Sigmoid colon (tissue), 7 donors: ENCODE measurements around the gene SREBF2. TPM values are rescaled to one million over a fixed set of nuclear protein-coding genes. Genes with fewer than 3 reads are reported as not detected.

Source experiments
- DNase-seq: peaks from one replicate; pipeline ENCODE4 v3.0.0-alpha.2; 2019
- H3K27ac ChIP-seq, 4 donors: fragments of 200-600 bp; sonication (generic); one replicate each; pipeline ENCODE4 v1.5.1; 2016 to 2019; ENCODE audit warnings: mild to moderate bottlenecking in 1 of 4
- H3K27me3 ChIP-seq, 3 donors: fragments of 200-600 bp; sonication (generic); one replicate each; pipeline ENCODE4 v1.5.1; 2019; ENCODE audit warnings: mild to moderate bottlenecking in 1 of 3
- H3K36me3 ChIP-seq, 4 donors: fragments of 200-600 bp; sonication (generic); one replicate each; pipeline ENCODE4 v1.5.1; 2016 to 2019
- H3K4me1 ChIP-seq, 4 donors: fragments of 200-600 bp; sonication (generic); one replicate each; pipeline ENCODE4 v1.5.1; 2017 to 2019
- H3K4me3 ChIP-seq, 4 donors: fragments of 200-600 bp; sonication (generic); one replicate each; pipeline ENCODE4 v1.5.1; 2017 to 2019; ENCODE audit warnings: mild to moderate bottlenecking in 2 of 4, moderate library complexity in 1 of 4
- H3K9me3 ChIP-seq, 4 donors: fragments of 200-600 bp in 3 of 4; sonication (generic) in 3 of 4; one replicate each; pipeline versions ENCODE4 v1.5.1 to v1.6.1; 2013 to 2019
- EP300 ChIP-seq, 4 donors: sonication (generic); formaldehyde crosslinking; IDR thresholded peaks; one replicate each; pipeline ENCODE4 v1.6.1; 2017; ENCODE audit warnings: antibody characterized with exemption in 4 of 4
- POLR2A ChIP-seq, 2 donors: fragments of 450-650 bp; IDR thresholded peaks; one replicate each; pipeline ENCODE4 v1.6.1; 2016; ENCODE audit warnings: antibody characterized with exemption in 2 of 2, mild to moderate bottlenecking in 2 of 2, moderate library complexity in 2 of 2
- POLR2AphosphoS5 ChIP-seq, 4 donors: sonication (generic); formaldehyde crosslinking; IDR thresholded peaks; one replicate each; pipeline ENCODE4 v1.6.1; 2017; ENCODE audit warnings: antibody characterized with exemption in 4 of 4
- WGBS, 2 donors: extraction: QIAGEN DNeasy Blood & Tissue Kit; methylation state at CpG; one replicate each; pipeline ENCODE4 v1.1.7; 2013; 5-methylcytosine and 5-hydroxymethylcytosine counted together
- intact Hi-C: fragments of 100-400 bp; cut with DNase I; formaldehyde crosslinking; loops from one replicate; pipeline ENCODE4 v1.15.1; 2023
- polyA plus RNA-seq, 3 donors: library from polyadenylated mRNA; stranded (reverse); fragments of 200-250 nt; gene quantifications; one replicate each; pipeline ENCODE4 v1.2.3, GENCODE V29; 2013
- total RNA-seq, 4 donors: library from RNA; depleted of rRNA; stranded (reverse); fragments of >200 nt; gene quantifications; one replicate each; pipeline ENCODE4 v1.1.0, GENCODE V29; 2016
- TF ChIP-seq, protein P1 (sequence below), 4 experiments: fragments of 450-650 bp in 3 of 4; fragments of 200-600 bp in 1 of 4; IDR thresholded peaks; one replicate each; pipeline ENCODE4 v1.5.1; 2016 to 2019; ENCODE audit warnings: antibody characterized with exemption in 4 of 4, mild to moderate bottlenecking in 3 of 4, moderate library complexity in 2 of 4
- donor health status: healthy with polysubstance abuse.
- donor health status: Bipolar disorder and iron deficiency.
- donor health status: healthy.

SREBF2 gene
- total and polyA plus RNA-seq, 7 donors, result 13.8 to 132 (median 25.3) TPM

DNA sequence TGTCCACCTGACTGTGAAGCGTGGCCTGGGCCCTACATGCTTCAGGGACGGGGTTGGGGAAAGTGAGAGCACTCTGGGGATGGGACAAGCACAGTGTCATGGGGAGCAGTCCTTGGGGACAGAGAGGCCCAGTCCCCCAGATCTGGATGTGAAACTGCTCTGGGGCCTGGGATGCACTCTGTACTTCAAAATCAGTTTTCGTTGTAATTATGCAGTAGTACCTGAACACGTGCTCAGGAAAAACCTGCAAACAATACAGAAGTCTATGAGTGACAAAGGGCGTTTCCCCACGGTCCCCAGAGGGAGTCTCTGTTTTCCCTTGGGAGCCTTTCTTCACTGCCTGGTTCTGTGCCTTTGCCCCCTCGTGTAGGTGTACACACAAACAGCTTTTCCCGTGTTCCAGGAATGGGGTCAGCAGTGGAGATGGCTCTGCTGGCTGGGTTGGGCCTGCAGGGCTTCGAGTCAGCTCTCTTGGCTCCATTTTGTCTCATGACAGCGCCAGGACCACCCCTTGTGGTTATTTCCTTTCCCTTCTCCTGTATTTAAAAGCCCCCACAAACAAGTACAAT lies 98.9 kb downstream of the SREBF2 start:
- TF ChIP-seq, protein P1, sequence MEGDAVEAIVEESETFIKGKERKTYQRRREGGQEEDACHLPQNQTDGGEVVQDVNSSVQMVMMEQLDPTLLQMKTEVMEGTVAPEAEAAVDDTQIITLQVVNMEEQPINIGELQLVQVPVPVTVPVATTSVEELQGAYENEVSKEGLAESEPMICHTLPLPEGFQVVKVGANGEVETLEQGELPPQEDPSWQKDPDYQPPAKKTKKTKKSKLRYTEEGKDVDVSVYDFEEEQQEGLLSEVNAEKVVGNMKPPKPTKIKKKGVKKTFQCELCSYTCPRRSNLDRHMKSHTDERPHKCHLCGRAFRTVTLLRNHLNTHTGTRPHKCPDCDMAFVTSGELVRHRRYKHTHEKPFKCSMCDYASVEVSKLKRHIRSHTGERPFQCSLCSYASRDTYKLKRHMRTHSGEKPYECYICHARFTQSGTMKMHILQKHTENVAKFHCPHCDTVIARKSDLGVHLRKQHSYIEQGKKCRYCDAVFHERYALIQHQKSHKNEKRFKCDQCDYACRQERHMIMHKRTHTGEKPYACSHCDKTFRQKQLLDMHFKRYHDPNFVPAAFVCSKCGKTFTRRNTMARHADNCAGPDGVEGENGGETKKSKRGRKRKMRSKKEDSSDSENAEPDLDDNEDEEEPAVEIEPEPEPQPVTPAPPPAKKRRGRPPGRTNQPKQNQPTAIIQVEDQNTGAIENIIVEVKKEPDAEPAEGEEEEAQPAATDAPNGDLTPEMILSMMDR (IDR thresholded peaks at IDR 0.05), result no peak
- TF ChIP-seq POLR2AphosphoS5 (IDR thresholded peaks at IDR 0.05) (no peak), POLR2A (IDR thresholded peaks at IDR 0.05) (no peak), EP300 (IDR thresholded peaks at IDR 0.05) (no peak)
- Histone ChIP-seq H3K9me3 (no peaks in the 10 kb centered on the region), H3K4me3 (no peak overlapping the region), H3K27me3 (peaks cover 0 to 4% (median under 1%) of the 10 kb centered on the region in 3 donors), H3K36me3 (no peaks in the 10 kb centered on the region), H3K27ac (no peak overlapping the region), H3K4me1 (peaks cover 0 to under 1% (median under 1%) of the 10 kb centered on the region in 4 donors)
- intact Hi-C loops, result no loop called here
- WGBS, 2 donors, result 65 to 71% methylated on average over 10 of the region's 10 CpGs
- DNase-seq, result no peak

- intact Hi-C loops, result no loop called here
- TF ChIP-seq EP300 (IDR thresholded peaks at IDR 0.05) (no peak), POLR2A (IDR thresholded peaks at IDR 0.05) (no peak), POLR2AphosphoS5 (IDR thresholded peaks at IDR 0.05) (no peak)
- TF ChIP-seq, protein P1 (IDR thresholded peaks at IDR 0.05), result no peak
- Histone ChIP-seq H3K27ac (no peak overlapping the region), H3K36me3 (no peaks in the 10 kb centered on the region), H3K4me3 (no peak overlapping the region), H3K4me1 (no peaks in the 10 kb centered on the region), H3K27me3 (no peaks in the 10 kb centered on the region), H3K9me3 (no peaks in the 10 kb centered on the region)
- WGBS, 2 donors, result 94% methylated on average over 12 of the region's 12 CpGs
- DNase-seq, result no peak
Measured at GRCh38 chr22:41932353-41932752, 99.4 kb downstream of the SREBF2 start.

- WGBS, 2 donors, result 71 to 80% methylated on average over 16 of the region's 16 CpGs
- Histone ChIP-seq H3K4me1 (peaks cover 0 to 3% (median 2%) of the 10 kb centered on the region in 4 donors), H3K36me3 (no peaks in the 10 kb centered on the region), H3K9me3 (no peaks in the 10 kb centered on the region), H3K27me3 (no peaks in the 10 kb centered on the region), H3K4me3 (no peak overlapping the region), H3K27ac (no peak overlapping the region)
- intact Hi-C loops, result no loop called here
- TF ChIP-seq EP300 (IDR thresholded peaks at IDR 0.05) (no peak), POLR2A (IDR thresholded peaks at IDR 0.05) (no peak), POLR2AphosphoS5 (IDR thresholded peaks at IDR 0.05) (no peak)
- DNase-seq, result no peak
Measured at GRCh38 chr22:41933411-41934177, 100.7 kb downstream of the SREBF2 start.

- H3K27me3 ChIP-seq, result no peaks in the 10 kb centered on the region
- H3K9me3 ChIP-seq, result no peaks in the 10 kb centered on the region
- 92 to 95% methylated on average over 17 of the region's 17 CpGs for WGBS, 2 donors
- H3K4me3 ChIP-seq, result no peak overlapping the region
- DNase-seq, result no peak
- intact Hi-C loops, result no loop called here
- TF ChIP-seq, protein P1 (IDR thresholded peaks at IDR 0.05), result no peak
- TF ChIP-seq EP300 (IDR thresholded peaks at IDR 0.05) (no peak), POLR2A (IDR thresholded peaks at IDR 0.05) (no peak), POLR2AphosphoS5 (IDR thresholded peaks at IDR 0.05) (no peak)
- H3K36me3 ChIP-seq, result no peaks in the 10 kb centered on the region
- H3K4me1 ChIP-seq, result peaks cover 0 to 11% (median 10%) of the 10 kb centered on the region in 4 donors
- H3K27ac ChIP-seq, result no peak overlapping the region
Measured at GRCh38 chr22:41934284-41935014, 101.5 kb downstream of the SREBF2 start.

DNA sequence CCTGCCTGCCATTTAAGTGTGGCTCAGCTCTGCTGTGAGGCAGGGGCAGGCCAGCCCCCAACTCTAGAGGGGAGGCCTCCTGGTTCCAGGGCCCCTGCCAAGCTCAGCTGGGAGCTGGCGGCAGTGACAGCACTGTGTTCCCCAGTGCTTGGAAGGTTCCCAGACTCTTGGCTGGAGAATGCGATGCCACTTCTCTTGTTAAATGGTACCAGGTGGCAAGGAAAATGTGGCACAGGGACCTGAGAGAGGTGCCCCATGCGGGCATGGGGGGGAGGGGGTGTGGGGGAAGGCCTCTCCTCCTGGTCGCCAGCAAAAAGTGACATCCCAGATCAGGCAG lies 102.1 kb downstream of the SREBF2 start:
- Histone ChIP-seq H3K27me3 (no peaks in the 10 kb centered on the region), H3K4me1 (peaks cover 0 to 11% (median 10%) of the 10 kb centered on the region in 4 donors), H3K4me3 (no peak overlapping the region), H3K9me3 (no peaks in the 10 kb centered on the region), H3K36me3 (no peaks in the 10 kb centered on the region), H3K27ac (no peak overlapping the region)
- intact Hi-C loops, result no loop called here
- 93 to 97% methylated on average over 4 of the region's 4 CpGs for WGBS, 2 donors
- TF ChIP-seq, protein P1 (IDR thresholded peaks at IDR 0.05), result no peak
- TF ChIP-seq POLR2AphosphoS5 (IDR thresholded peaks at IDR 0.05), result no peak
- no peak for TF ChIP-seq EP300 (IDR thresholded peaks at IDR 0.05)
- no peak for TF ChIP-seq POLR2A (IDR thresholded peaks at IDR 0.05)
- no peak for DNase-seq
